ENCODE results near the gene ZBTB7B. TPM values are rescaled to one million over a fixed set of nuclear protein-coding genes. Genes with fewer than 3 reads are reported as not detected.
A peak's percentile ranks its signal among the peaks of the same experiment; 100 is the strongest.

The ZBTB7B gene
- total RNA-seq, 1 experiment from 2014 or later, result 38.3 TPM

DNA sequence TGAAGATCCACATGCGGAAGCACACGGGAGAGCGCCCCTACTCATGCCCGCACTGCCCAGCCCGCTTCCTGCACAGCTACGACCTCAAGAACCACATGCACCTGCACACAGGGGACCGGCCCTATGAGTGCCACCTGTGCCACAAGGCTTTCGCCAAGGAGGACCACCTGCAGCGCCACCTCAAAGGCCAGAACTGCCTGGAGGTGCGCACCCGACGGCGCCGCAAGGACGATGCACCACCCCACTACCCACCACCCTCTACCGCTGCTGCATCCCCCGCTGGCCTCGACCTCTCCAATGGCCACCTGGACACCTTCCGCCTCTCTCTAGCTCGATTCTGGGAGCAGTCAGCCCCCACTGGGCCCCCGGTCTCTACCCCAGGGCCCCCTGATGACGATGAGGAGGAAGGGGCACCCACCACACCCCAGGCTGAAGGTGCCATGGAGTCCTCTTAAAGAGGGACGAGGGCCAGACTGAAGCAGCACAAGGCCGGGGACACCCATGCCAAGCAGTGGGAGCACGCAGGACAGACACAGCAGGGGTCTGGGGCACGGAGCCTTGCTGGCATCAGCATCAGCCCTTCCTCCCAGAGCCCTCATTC, 13.7 kb downstream of the ZBTB7B start:
- no peak overlapping the region for H2AFZ ChIP-seq (ENCODE audit: low read length)
- no peaks in the 10 kb centered on the region for H3K27me3 ChIP-seq (ENCODE audit: insufficient read depth, low read length)
- H2BK5ac ChIP-seq (ENCODE audit: insufficient read length, low read length), result no peak overlapping the region
- H3K18ac ChIP-seq (ENCODE audit: insufficient read length, low read depth, low read length), result no peak overlapping the region
- peaks cover 3% of the 10 kb centered on the region; the same call in 1 of the 2 replicates for H3K4me1 ChIP-seq (ENCODE audit: insufficient read depth, low read length)
- H3K14ac ChIP-seq (ENCODE audit: insufficient read depth, low read length), result no peak overlapping the region
- H3T11ph ChIP-seq (ENCODE audit: low read length), result no peak overlapping the region
- H3K4me1 Mint-ChIP-seq, result peaks cover 35 to 57% of the 10 kb centered on the region in 2 experiments
- no peak overlapping the region for H3K27ac ChIP-seq (ENCODE audit: insufficient read length, low read depth, low read length)
- no peaks in the 10 kb centered on the region; the same call in none of the 2 replicates for H3K27me3 Mint-ChIP-seq (ENCODE audit: low read depth)
- no peak for DNase-seq
- H2AK5ac ChIP-seq (ENCODE audit: insufficient read length, low read length), result no peak overlapping the region
- TF ChIP-seq, protein P1, sequence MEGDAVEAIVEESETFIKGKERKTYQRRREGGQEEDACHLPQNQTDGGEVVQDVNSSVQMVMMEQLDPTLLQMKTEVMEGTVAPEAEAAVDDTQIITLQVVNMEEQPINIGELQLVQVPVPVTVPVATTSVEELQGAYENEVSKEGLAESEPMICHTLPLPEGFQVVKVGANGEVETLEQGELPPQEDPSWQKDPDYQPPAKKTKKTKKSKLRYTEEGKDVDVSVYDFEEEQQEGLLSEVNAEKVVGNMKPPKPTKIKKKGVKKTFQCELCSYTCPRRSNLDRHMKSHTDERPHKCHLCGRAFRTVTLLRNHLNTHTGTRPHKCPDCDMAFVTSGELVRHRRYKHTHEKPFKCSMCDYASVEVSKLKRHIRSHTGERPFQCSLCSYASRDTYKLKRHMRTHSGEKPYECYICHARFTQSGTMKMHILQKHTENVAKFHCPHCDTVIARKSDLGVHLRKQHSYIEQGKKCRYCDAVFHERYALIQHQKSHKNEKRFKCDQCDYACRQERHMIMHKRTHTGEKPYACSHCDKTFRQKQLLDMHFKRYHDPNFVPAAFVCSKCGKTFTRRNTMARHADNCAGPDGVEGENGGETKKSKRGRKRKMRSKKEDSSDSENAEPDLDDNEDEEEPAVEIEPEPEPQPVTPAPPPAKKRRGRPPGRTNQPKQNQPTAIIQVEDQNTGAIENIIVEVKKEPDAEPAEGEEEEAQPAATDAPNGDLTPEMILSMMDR (conservative IDR thresholded peaks at IDR 0.05), result no peak
- H3K23ac ChIP-seq (ENCODE audit: insufficient read length, low read depth, low read length), result no peak overlapping the region
- no peaks in the 10 kb centered on the region for H3K9me3 ChIP-seq (ENCODE audit: control insufficient read depth, low read depth, low read length)
- no peaks in the 10 kb centered on the region for H3K79me1 ChIP-seq (ENCODE audit: insufficient read depth, low read depth, low read length, poor library complexity, severe bottlenecking)
- no peaks in the 10 kb centered on the region; a peak in 1 of 5 replicates for H3K9me3 Mint-ChIP-seq
- H3K79me2 ChIP-seq (ENCODE audit: insufficient read depth, low read length), result no peaks in the 10 kb centered on the region; the same call in 1 of the 2 replicates
- peak overlapping the region; percentile 4 for H3K4me2 ChIP-seq (ENCODE audit: insufficient read depth, insufficient read length, low read length)
- WGBS (ENCODE audit: extremely low coverage, insufficient read length, low lambda C conversion rate), result no CpG with 5 or more reads among the region's 26 CpGs
- no peak overlapping the region for H4K5ac ChIP-seq (ENCODE audit: insufficient read length, low read depth, low read length)
- no peak overlapping the region for H3K56ac ChIP-seq (ENCODE audit: insufficient read length, low read depth, low read length)
- H3K36me3 Mint-ChIP-seq (ENCODE audit: insufficient read depth in 1 of 3, low read depth in 3 of 3), result peaks cover 8 to 39% (median 23%) of the 10 kb centered on the region in 3 experiments; a peak in 6 of 7 replicates
- H3K4me3 Mint-ChIP-seq, result peak overlapping the region in 1 of 2 experiments; percentile 67; a peak in 3 of 5 replicates
- peak overlapping the region in 2 of 3 experiments; percentile 66 to 95; a peak in 3 of 7 replicates for H3K27ac Mint-ChIP-seq
- H2BK20ac ChIP-seq (ENCODE audit: low read depth, low read length, poor library complexity, severe bottlenecking), result no peak overlapping the region
- H3K9ac ChIP-seq (ENCODE audit: extremely low read depth, insufficient read length, low read length), result no peak overlapping the region
- H4K8ac ChIP-seq (replicated peaks; ENCODE audit: insufficient read length, low read depth, low read length), result no peak overlapping the region
- H2BK12ac ChIP-seq (ENCODE audit: insufficient read length, low read depth, low read length), result no peak overlapping the region
- no peaks in the 10 kb centered on the region for H3K23me2 ChIP-seq (ENCODE audit: insufficient read length, low read depth, low read length, poor library complexity, severe bottlenecking)
- no peak overlapping the region for H2BK15ac ChIP-seq (ENCODE audit: low read depth, low read length)
- no peak overlapping the region for H2BK120ac ChIP-seq (ENCODE audit: low read depth, low read length, poor library complexity, severe bottlenecking)
- no peak overlapping the region for H4K91ac ChIP-seq (ENCODE audit: insufficient read length, low read depth, low read length)
- no peaks in the 10 kb centered on the region for H4K20me1 ChIP-seq (ENCODE audit: control insufficient read depth, insufficient read depth, insufficient read length)
- H3K4ac ChIP-seq (ENCODE audit: low read depth, low read length), result no peak overlapping the region
